Hematopoietic multipotent progenitor cell treated with erythropoietin and hydrocortisone succinate and interleukin-3 and kit ligand, for 17 days (in vitro differentiated cells): ENCODE data around the gene MAP2.

Experiments used
- DNase-seq: peaks from one replicate; pipeline ENCODE4 v3.0.0-alpha.2; 2015; ENCODE audit warnings: low spot score

The MAP2 gene

GRCh38 chr2:209424199-209424701 lies 403 bp downstream of the MAP2 start:
- DNase-seq = no peak

GRCh38 chr2:209424781-209425470 lies 1.1 kb downstream of the MAP2 start:
- DNase-seq = no peak

GRCh38 chr2:209425471-209426071 lies 1.7 kb downstream of the MAP2 start:
- DNase-seq = no peak

GRCh38 chr2:209426432-209426831 lies 2.6 kb downstream of the MAP2 start:
- DNase-seq = no peak

- no peak for DNase-seq
These were observed 7.9 kb downstream of the MAP2 start for GRCh38 chr2:209431701-209432100.

- no peak for DNase-seq
These were observed 17.7 kb downstream of the MAP2 start for GRCh38 chr2:209441541-209441940.

GRCh38 chr2:209442939-209443338 lies 19.1 kb downstream of the MAP2 start:
- no peak for DNase-seq

- no peak for DNase-seq
These were observed 21.6 kb downstream of the MAP2 start for GRCh38 chr2:209445485-209445884.

- DNase-seq = no peak
These were observed 27.5 kb downstream of the MAP2 start for GRCh38 chr2:209451209-209451834.

GRCh38 chr2:209456489-209456888 lies 32.6 kb downstream of the MAP2 start:
- DNase-seq = no peak

GRCh38 chr2:209458008-209458979 lies 34.4 kb downstream of the MAP2 start:
- no peak for DNase-seq

- DNase-seq = no peak
These were observed 35.5 kb downstream of the MAP2 start for GRCh38 chr2:209459359-209459758.

- DNase-seq = no peak
These were observed 36.4 kb downstream of the MAP2 start for GRCh38 chr2:209460151-209460761.

- no peak for DNase-seq
These were observed 39.4 kb downstream of the MAP2 start for GRCh38 chr2:209463226-209463625.

GRCh38 chr2:209463835-209464234 lies 40.0 kb downstream of the MAP2 start:
- no peak for DNase-seq

- DNase-seq = no peak
These were observed 45.0 kb downstream of the MAP2 start for GRCh38 chr2:209468846-209469245.

- no peak for DNase-seq
These were observed 45.6 kb downstream of the MAP2 start for GRCh38 chr2:209469481-209469880.

GRCh38 chr2:209470466-209470865 lies 46.6 kb downstream of the MAP2 start:
- DNase-seq = no peak

GRCh38 chr2:209471037-209471436 lies 47.2 kb downstream of the MAP2 start:
- DNase-seq = no peak

GRCh38 chr2:209472112-209472832 lies 48.4 kb downstream of the MAP2 start:
- no peak for DNase-seq

- DNase-seq = no peak
These were observed 49.0 kb downstream of the MAP2 start for GRCh38 chr2:209472871-209473270.
